HepG2 (cell line): Measurements from ENCODE around the gene TAS2R13. TPM values are rescaled to one million over a fixed set of nuclear protein-coding genes. Genes with fewer than 3 reads are reported as not detected.

Experiments
- polyA plus RNA-seq, 8 experiments: library from polyadenylated mRNA; depleted of rRNA in 3 of 8; stranded (reverse) in 7 of 8; unstranded in 1 of 8; fragments of >200 nt; fragmentation: Illumina TruSeq in 4 of 8; extraction: Trizol in 4 of 8; gene quantifications; 2 replicates each; pipeline versions ENCODE4 v1.2.1 to v1.2.3, GENCODE V29; 2011 to 2016; ENCODE audit warnings: low read depth in 4 of 8, missing spikeins in 1 of 8, mixed read lengths in 1 of 8; ENCODE audit not compliant: insufficient read depth in 1 of 8
- total RNA-seq, 5 experiments: library from RNA; depleted of rRNA; stranded (reverse); fragments of >200 nt; fragmentation: Illumina TruSeq; extraction: Trizol; gene quantifications; 2 replicates each; pipeline ENCODE4 v1.2.3, GENCODE V29; 2016; ENCODE audit warnings: low read depth in 1 of 5

The TAS2R13 gene
- total and polyA plus RNA-seq, 2 of the 13 experiments (the other 11 are each of a cell fraction or from before 2014, with no cell fraction given), result 0.33 to 1.3 TPM

Other genes starting within 250 kb of the TAS2R13 start
- not detected in 2 replicates for gene STYK1, start 235.5 kb downstream of the TAS2R13 start, total RNA-seq (2016; rRNA removed; fragmentation: Illumina TruSeq; extraction: Trizol)
- gene STYK1, start 235.5 kb downstream of the TAS2R13 start, polyA plus RNA-seq (2011; rRNA removed), result not detected in 2 replicates
- gene YBX3, start 186.2 kb downstream of the TAS2R13 start, total RNA-seq (2016; rRNA removed; fragmentation: Illumina TruSeq; extraction: Trizol), result 62.6 and 77.5 TPM in 2 replicates
- 99.6 and 107 TPM in 2 replicates for gene YBX3, start 186.2 kb downstream of the TAS2R13 start, polyA plus RNA-seq (2011; rRNA removed)
- not detected in 2 replicates for gene TAS2R7, start 106.9 kb downstream of the TAS2R13 start, total RNA-seq (2016; rRNA removed; fragmentation: Illumina TruSeq; extraction: Trizol)
- gene TAS2R7, start 106.9 kb downstream of the TAS2R13 start, polyA plus RNA-seq (2011; rRNA removed), result not detected in 2 replicates
- gene TAS2R8, start 102.3 kb downstream of the TAS2R13 start, total RNA-seq (2016; rRNA removed; fragmentation: Illumina TruSeq; extraction: Trizol), result 0.09 TPM in 1 of 2 replicates, not detected in the other
- gene TAS2R8, start 102.3 kb downstream of the TAS2R13 start, polyA plus RNA-seq (2011; rRNA removed), result not detected in 2 replicates
- gene TAS2R9, start 99.4 kb downstream of the TAS2R13 start, total RNA-seq (2016; rRNA removed; fragmentation: Illumina TruSeq; extraction: Trizol), result 0.11 TPM in 1 of 2 replicates, not detected in the other
- gene TAS2R9, start 99.4 kb downstream of the TAS2R13 start, polyA plus RNA-seq (2011; rRNA removed), result not detected in 2 replicates
- 1.00 TPM in 1 of 2 replicates, not detected in the other for gene TAS2R10, start 83.2 kb downstream of the TAS2R13 start, total RNA-seq (2016; rRNA removed; fragmentation: Illumina TruSeq; extraction: Trizol)
- gene TAS2R10, start 83.2 kb downstream of the TAS2R13 start, polyA plus RNA-seq (2011; rRNA removed), result 0.98 and 1.1 TPM in 2 replicates
- 1.2 and 2.3 TPM in 2 replicates for gene PRR4, start 60.1 kb downstream of the TAS2R13 start, total RNA-seq (2016; rRNA removed; fragmentation: Illumina TruSeq; extraction: Trizol)
- 5.4 and 6.0 TPM in 2 replicates for gene PRR4, start 60.1 kb downstream of the TAS2R13 start, polyA plus RNA-seq (2011; rRNA removed)
- gene PRH1, start 25.3 kb downstream of the TAS2R13 start, total RNA-seq (2016; rRNA removed; fragmentation: Illumina TruSeq; extraction: Trizol), result 5.5 and 18.8 TPM in 2 replicates
- gene PRH1, start 25.3 kb downstream of the TAS2R13 start, polyA plus RNA-seq (2011; rRNA removed), result 5.3 and 6.4 TPM in 2 replicates
- gene PRH2, start 19.7 kb upstream of the TAS2R13 start, total RNA-seq (2016; rRNA removed; fragmentation: Illumina TruSeq; extraction: Trizol), result 0.24 TPM in 1 of 2 replicates, not detected in the other
- gene PRH2, start 19.7 kb upstream of the TAS2R13 start, polyA plus RNA-seq (2011; rRNA removed), result 0.48 and 1.3 TPM in 2 replicates
- gene TAS2R14, start 29.7 kb upstream of the TAS2R13 start, total RNA-seq (2016; rRNA removed; fragmentation: Illumina TruSeq; extraction: Trizol), result 0.32 and 2.3 TPM in 2 replicates
- 0.86 and 1.1 TPM in 2 replicates for gene TAS2R14, start 29.7 kb upstream of the TAS2R13 start, polyA plus RNA-seq (2011; rRNA removed)
- 0.28 and 2.2 TPM in 2 replicates for gene TAS2R50, start 77.3 kb upstream of the TAS2R13 start, total RNA-seq (2016; rRNA removed; fragmentation: Illumina TruSeq; extraction: Trizol)
- 0.17 and 0.46 TPM in 2 replicates for gene TAS2R50, start 77.3 kb upstream of the TAS2R13 start, polyA plus RNA-seq (2011; rRNA removed)
- gene TAS2R20, start 88.7 kb upstream of the TAS2R13 start, total RNA-seq (2016; rRNA removed; fragmentation: Illumina TruSeq; extraction: Trizol), result 0.48 and 2.9 TPM in 2 replicates
- 0.54 and 0.57 TPM in 2 replicates for gene TAS2R20, start 88.7 kb upstream of the TAS2R13 start, polyA plus RNA-seq (2011; rRNA removed)
- gene TAS2R19, start 113.1 kb upstream of the TAS2R13 start, total RNA-seq (2016; rRNA removed; fragmentation: Illumina TruSeq; extraction: Trizol), result 0.88 and 5.3 TPM in 2 replicates
- gene TAS2R19, start 113.1 kb upstream of the TAS2R13 start, polyA plus RNA-seq (2011; rRNA removed), result 0.30 and 0.62 TPM in 2 replicates
- gene TAS2R31, start 121.8 kb upstream of the TAS2R13 start, total RNA-seq (2016; rRNA removed; fragmentation: Illumina TruSeq; extraction: Trizol), result 1.0 and 6.5 TPM in 2 replicates
- gene TAS2R31, start 121.8 kb upstream of the TAS2R13 start, polyA plus RNA-seq (2011; rRNA removed), result 0.60 and 0.96 TPM in 2 replicates
- gene TAS2R46, start 152.7 kb upstream of the TAS2R13 start, total RNA-seq (2016; rRNA removed; fragmentation: Illumina TruSeq; extraction: Trizol), result 0.22 and 3.5 TPM in 2 replicates
- gene TAS2R46, start 152.7 kb upstream of the TAS2R13 start, polyA plus RNA-seq (2011; rRNA removed), result 0.16 and 0.22 TPM in 2 replicates
- 1.7 TPM in 1 of 2 replicates, not detected in the other for gene TAS2R43, start 182.8 kb upstream of the TAS2R13 start, total RNA-seq (2016; rRNA removed; fragmentation: Illumina TruSeq; extraction: Trizol)
- 0.15 TPM in 1 of 2 replicates, not detected in the other for gene TAS2R43, start 182.8 kb upstream of the TAS2R13 start, polyA plus RNA-seq (2011; rRNA removed)
- 0.72 and 5.2 TPM in 2 replicates for gene TAS2R30, start 225.1 kb upstream of the TAS2R13 start, total RNA-seq (2016; rRNA removed; fragmentation: Illumina TruSeq; extraction: Trizol)
- 0.29 and 0.42 TPM in 2 replicates for gene TAS2R30, start 225.1 kb upstream of the TAS2R13 start, polyA plus RNA-seq (2011; rRNA removed)